Chondrocyte (in vitro differentiated cells): ENCODE data around the gene ARHGEF4. TPM values are rescaled to one million over a fixed set of nuclear protein-coding genes. Genes with fewer than 3 reads are reported as not detected.
A peak's percentile ranks its signal among the peaks of the same experiment; 100 is the strongest.

ENCODE experiments used
- DNase-seq: peaks from one replicate; pipeline ENCODE4 v3.0.0; 2021; ENCODE audit warnings: mixed read lengths, low spot score
- H3K27ac Mint-ChIP-seq: one replicate; pipeline ENCODE4 v1.8.0; 2021; ENCODE audit warnings: mild to moderate bottlenecking, moderate library complexity, mixed read lengths; ENCODE audit not compliant: unreplicated experiment
- H3K27me3 Mint-ChIP-seq: 2 replicates; pipeline ENCODE4 v1.8.0; 2021; ENCODE audit warnings: low read depth, mixed read lengths
- H3K36me3 Mint-ChIP-seq: 2 replicates; pipeline ENCODE4 v1.8.0; 2021; ENCODE audit warnings: low read depth, mixed read lengths
- H3K4me1 Mint-ChIP-seq: 2 replicates; pipeline ENCODE4 v1.8.0; 2021; ENCODE audit warnings: low read depth, mild to moderate bottlenecking, mixed read lengths
- H3K4me3 Mint-ChIP-seq: one replicate; pipeline ENCODE4 v1.8.0; 2021; ENCODE audit warnings: mild to moderate bottlenecking, moderate library complexity, mixed read lengths; ENCODE audit not compliant: unreplicated experiment
- H3K9me3 Mint-ChIP-seq: 2 replicates; pipeline ENCODE4 v1.8.0; 2021; ENCODE audit warnings: low read depth, mixed read lengths
- CTCF ChIP-seq: fragments of 200-600 bp; sonication (generic); IDR thresholded peaks from 2 replicates; pipeline ENCODE4 v1.5.0; 2021; ENCODE audit warnings: antibody characterized with exemption, mild to moderate bottlenecking, moderate library complexity
- total RNA-seq: library from RNA; stranded (reverse); gene quantifications from 3 replicates; pipeline ENCODE4 v1.2.1, GENCODE V29; 2021

Gene ARHGEF4
- total RNA-seq, 1 donor from 2014 or later = 12.3 TPM

DNA sequence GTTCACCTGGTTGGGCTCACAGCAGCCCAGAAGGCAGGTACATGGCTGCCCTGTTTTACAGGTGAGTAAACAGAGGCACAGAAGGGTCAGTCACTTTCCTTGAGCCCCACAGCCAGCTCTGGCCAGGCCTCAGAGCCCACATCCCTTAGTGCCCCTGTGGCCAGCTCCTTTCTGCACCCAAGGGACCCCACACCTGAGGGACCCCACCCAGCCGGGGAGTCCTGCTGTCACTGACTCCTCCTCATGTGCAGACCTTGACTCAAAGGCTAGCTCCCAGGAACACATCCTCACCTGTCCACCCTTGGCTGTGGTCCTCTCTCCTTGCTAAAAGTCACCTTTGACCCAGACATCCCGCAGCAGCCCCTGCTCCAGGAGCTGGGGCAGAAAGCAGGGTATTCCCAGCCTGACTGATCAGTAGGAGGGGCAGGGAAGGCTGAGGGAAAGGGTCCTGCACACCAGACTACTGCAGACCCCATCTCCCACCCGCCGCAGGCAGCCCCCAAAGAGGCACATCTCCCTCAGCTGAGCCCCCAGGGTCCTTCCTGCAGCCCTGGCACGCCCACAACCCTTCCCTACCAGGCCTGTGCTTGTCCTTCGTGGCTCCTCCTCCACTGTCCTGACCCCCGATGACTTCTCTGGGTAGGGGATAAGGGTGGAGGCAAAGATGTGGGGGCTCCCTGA lies 9.8 kb upstream of the ARHGEF4 start:
- Mint-ChIP-seq H3K27ac (no peak overlapping the region), H3K4me1 (peaks cover 9% of the 10 kb centered on the region), H3K4me3 (no peak overlapping the region), H3K27me3 (no peaks in the 10 kb centered on the region), H3K36me3 (no peaks in the 10 kb centered on the region), H3K9me3 (no peaks in the 10 kb centered on the region)
- TF ChIP-seq CTCF = no peak
- peak; percentile 71 for DNase-seq

- Mint-ChIP-seq H3K9me3 (no peaks in the 10 kb centered on the region), H3K4me1 (peaks cover 9% of the 10 kb centered on the region), H3K4me3 (no peak overlapping the region), H3K27ac (peak overlapping the region; percentile 45), H3K27me3 (peaks cover 6% of the 10 kb centered on the region), H3K36me3 (no peaks in the 10 kb centered on the region)
- no peak for TF ChIP-seq CTCF
- no peak for DNase-seq
These were observed 9.0 kb upstream of the ARHGEF4 start for GRCh38 chr2:130827502-130828251.

- Mint-ChIP-seq H3K27me3 (peaks cover 10% of the 10 kb centered on the region), H3K4me1 (peaks cover 9% of the 10 kb centered on the region), H3K36me3 (no peaks in the 10 kb centered on the region), H3K4me3 (no peak overlapping the region), H3K9me3 (no peaks in the 10 kb centered on the region), H3K27ac (no peak overlapping the region)
- TF ChIP-seq CTCF = no peak
- DNase-seq = peak; percentile 68
These were observed 8.3 kb upstream of the ARHGEF4 start for GRCh38 chr2:130828461-130828860.

DNA sequence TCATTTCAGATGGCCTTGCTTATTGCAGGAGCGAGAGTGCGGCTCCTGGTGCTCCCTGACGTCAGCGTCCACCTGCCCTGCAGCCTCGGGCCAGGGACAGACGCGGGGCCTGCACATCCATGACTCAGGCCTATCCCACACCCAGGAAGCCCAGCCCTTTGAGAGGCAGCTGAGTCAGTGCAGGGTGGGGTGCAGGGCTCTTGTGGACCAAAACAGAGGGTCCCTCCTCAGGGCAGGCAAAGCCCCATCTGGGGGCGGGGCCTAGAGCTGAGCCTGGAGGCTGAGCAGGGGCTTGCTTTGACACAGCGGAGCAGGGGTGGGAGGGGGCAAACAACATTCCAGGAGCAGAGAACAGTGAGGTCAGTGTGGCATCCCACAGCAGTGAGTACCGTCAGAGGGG lies 7.7 kb upstream of the ARHGEF4 start:
- H3K27ac Mint-ChIP-seq = no peak overlapping the region
- H3K27me3 Mint-ChIP-seq = peaks cover 10% of the 10 kb centered on the region
- no peak overlapping the region for H3K4me3 Mint-ChIP-seq
- H3K4me1 Mint-ChIP-seq = peaks cover 9% of the 10 kb centered on the region
- H3K9me3 Mint-ChIP-seq = no peaks in the 10 kb centered on the region
- no peaks in the 10 kb centered on the region for H3K36me3 Mint-ChIP-seq
- no peak for TF ChIP-seq CTCF
- DNase-seq = peak; percentile 80

DNA sequence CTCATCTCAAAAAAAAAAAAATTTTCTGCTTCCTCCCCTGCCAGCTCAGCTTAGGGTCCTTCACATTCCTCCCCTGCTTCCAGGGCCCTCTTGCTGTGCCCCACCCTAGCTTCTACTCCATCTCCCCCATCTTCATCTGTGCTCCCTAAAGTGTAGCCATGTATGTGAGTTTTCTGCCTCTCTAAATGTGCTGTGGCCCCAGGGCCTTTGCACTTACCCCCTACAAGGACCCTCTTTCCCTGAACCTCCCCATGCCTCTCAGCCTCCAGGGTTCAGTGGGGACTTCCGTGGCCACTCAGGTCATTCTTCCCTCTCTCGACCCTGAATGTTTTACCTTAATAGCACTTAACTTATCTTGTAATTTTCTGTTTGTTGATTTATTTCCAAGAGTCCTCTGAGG lies 6.2 kb upstream of the ARHGEF4 start:
- peak; percentile 34 for DNase-seq
- Mint-ChIP-seq H3K4me1 (peaks cover 4% of the 10 kb centered on the region), H3K27ac (no peak overlapping the region), H3K4me3 (no peak overlapping the region), H3K9me3 (no peaks in the 10 kb centered on the region), H3K27me3 (peaks cover 14% of the 10 kb centered on the region), H3K36me3 (no peaks in the 10 kb centered on the region)
- no peak for TF ChIP-seq CTCF
